ENCODE measurements around the gene CPA5.

CPA5 gene

DNA sequence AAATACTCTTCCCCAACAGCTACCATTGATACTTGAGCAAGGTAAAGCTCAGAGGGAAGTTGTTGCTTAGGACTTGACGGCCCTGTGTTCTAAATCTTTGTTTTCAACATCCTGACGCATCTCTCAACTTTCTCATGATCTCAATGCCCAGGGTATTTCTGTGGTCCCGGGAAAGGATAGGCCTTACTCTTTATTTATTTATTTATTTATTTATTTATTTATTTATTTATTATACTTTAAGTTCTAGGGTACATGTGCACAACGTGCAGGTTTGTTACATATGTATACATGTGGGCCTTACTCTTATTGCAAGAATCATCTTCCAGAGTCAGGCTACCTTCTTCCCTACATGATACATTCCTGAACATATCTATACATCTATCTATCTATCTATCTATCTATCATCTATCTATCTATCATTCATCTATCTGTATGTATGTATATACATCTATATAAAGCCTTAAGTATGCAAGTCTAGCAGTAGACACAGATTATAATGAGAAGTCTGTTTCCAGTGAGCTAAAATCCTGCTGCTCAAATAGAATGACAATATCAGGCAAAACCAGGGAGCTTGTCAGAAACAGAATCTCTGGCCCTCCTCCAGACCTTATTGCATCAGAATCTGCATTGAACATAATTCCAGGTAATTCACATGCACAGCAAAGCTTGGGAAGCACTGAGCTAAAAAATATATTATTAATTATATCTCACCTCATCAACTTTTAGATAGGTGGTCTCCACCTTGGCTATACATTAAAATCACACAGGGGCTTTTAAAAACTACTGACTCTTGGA, 12.2 kb upstream of the CPA5 start:
- no peak for DNase-seq

DNA sequence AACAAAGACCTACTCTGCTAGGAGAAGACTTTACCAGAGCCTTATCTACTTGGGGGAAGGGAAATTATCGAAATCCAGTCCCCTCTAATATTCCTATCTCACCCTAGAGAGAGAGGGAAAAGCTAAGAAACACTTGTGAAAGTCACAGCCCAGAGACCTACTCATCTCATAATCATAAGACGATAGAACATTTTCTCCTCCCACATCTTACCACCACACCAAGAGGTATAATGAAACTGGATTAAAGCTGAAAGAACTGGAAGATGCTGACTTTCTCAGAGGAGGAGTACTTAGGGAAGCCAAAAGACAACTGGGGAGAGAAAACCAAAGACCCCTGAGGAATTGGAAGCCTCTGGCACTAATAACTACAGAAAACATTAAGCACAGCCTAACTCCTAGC, 10.8 kb upstream of the CPA5 start:
- no peak for DNase-seq

DNA sequence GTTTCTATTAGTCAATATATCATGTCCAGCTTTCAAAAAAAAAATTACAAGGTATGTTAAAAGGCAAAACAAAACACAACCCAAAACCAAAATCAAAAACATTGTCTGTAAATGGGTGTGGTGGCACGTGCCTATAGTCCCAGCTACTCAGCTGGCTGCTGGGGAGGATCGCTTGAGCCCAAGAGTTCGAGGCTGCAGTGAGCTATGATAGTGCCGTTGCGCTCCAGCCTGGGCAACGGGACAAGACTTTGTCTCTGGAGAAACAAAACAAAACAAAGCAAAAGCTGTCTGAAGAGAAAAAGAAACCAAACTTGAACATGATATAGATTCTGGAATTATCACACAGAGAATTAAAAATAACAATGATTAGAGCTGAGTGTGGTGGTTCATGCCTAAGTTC, 10.3 kb upstream of the CPA5 start:
- peak; percentile 22 for DNase-seq

DNA sequence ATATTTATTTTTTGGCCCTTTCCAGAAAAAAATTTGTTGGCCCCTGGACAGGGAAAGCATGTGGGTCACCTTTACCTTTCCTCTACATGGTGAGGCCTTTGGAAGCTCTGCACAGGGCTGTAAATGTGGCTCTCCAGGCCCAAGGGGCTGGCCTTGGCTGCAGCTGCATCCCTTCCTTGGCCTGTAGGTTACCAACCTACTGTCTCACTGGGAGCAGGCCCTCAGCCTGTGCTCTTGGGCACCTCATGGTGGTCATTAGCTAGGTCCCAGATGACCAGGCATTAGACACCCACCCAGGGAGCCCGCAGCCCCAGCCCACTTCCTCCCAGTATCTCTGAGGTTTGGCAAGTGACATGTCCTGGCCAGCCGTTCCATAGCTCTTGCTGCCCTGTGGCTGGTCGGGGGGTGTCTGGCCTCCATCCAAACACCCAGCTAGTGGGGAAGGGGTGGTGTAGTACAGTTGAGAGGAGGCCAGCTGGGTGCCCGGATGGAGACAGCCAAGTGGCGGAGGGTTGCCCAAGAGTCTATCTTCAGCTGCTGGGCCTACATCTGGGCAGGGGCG, 7.1 kb upstream of the CPA5 start:
- no peak for DNase-seq

DNA sequence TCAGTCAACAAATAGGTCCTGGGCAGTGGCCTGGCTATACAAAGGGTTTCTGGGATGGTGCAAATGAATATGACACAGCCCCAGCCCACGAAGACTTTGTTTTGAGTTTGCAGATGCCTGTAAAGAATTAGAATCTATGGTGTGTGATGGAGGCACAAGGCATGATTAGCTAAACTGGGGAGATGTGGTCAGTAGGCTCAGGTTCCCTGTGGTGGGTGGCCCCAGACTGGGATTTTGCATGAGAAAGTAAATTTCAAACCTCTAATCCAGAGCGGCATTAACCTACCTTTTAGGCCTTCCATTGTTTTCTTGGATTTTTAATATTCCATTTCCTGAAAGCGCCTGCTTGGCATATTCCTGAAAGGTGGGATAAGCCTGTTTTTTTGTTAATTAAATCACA, 6.4 kb upstream of the CPA5 start:
- no peak for DNase-seq

DNA sequence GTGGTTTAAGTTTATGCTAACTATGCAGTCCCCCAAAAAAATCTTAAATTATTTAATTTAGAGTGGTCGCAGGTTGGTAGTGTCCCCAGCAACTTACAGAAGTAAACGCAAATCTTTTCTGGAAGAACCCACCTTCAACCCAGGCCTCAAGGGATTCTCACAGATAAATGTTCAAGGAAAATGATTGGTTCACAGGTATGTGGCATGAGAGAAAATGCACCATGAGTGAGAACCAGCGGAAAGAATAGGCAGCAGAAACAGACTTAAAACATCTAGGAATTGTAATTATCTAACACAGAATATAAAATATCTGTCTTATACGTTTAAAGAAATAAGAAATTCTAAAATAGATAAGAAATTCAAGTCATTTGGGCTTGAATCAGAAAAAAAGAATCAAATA, 2.7 kb upstream of the CPA5 start:
- no peak for DNase-seq

DNA sequence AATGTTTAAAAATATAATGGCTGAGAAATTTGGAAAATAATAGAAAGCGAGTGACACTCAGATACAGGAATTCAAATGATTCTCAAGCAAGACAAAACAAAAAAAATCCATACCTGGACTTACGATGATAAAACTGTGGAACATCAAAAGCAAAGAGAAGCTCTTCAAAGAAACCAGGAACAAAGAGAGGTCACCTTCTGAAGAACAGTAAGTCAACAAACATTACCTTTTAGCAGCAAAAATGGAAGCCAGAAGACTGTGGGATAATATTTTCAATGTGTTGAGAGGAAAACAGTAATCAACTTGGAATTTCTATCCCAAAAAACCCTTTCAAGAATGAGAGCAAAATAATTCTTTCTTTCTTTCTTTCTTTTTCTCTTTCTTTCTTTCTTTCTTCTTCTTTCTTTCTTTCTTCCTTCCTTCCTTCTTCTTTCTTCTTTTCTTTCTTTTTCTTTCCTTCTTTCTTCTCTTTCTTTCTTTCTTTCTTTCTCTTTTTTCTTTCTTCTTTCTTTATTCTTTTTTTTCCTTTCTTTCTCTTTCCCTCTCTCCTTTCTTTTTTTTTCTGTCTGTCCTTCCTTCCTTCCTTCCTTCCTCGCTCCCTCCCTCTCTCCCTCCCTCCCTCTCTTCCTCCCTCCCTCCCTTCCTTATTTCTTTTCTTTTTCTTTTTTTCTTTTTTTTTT, 1.8 kb upstream of the CPA5 start:
- no peak for DNase-seq

DNA sequence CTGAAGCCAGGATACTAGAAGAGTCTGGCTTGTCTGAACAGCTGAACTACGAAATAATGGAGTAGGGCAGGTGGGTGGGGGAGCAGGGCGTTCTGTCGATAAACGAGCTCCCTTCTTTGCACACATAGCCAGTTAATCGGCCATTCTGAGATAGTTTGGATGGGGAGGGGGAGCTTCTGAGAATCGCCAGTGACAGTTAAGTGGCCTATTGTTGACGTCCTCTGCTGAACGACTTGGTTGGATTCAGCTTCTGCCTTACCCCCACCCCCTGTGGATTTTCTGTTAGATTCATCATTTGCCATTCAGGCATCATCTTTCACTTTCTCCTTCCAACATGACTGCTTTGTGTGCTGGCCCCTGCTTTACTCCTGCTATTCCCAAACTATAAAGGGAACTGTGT, 520 bp downstream of the CPA5 start:
- no peak for DNase-seq

DNA sequence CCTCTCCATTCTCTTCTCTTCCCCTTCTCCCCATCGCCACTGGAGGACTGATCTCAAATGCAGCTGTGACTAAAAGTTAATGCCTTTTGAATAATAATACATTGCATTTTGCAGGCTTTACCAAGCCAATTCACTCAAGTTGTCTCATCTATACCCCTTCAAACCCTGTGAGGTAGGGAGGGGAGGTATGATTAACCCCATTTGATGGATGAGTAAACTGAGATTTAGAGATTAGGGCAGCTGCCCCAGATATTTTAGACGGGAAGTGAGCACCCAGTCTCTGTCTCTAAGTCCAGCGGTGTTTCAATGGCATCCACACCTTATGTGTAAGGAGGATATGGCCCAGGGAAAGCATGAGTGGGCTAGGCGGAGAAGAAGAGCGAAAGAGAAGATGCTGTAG, 1.1 kb downstream of the CPA5 start:
- no peak for DNase-seq

DNA sequence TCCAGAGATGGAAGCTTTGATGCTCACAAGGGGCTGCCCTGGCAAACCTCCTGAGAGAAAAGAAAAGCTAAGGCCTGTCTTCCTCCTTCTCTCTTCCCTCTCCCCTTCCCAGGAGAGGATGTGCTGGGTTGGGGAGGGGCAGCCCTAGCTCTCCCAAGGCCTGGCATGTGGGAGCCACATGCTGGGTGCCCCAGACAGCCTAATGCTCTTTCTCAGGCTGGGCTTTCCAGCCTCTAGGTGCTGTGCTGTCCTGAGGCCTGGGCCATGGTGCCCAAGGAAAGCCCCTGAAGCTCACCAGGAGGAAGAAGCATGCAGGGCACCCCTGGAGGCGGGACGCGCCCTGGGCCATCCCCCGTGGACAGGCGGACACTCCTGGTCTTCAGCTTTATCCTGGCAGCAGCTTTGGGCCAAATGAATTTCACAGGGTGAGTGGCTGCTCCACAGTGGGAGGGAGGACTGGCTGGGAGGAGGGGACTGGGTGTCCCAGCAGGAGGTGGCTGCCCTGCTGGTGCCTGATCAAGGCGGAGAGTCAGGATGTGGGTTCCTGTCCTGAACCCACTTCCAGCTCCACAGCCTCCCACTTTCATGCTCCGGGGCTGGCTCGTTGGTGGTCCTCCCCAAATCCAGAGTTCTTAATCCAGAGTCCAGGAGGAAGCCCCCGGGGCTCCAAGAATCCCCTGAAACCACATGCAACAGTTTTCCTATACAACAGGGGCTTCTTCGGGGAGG, 1.7 kb downstream of the CPA5 start:
- DNase-seq = no peak

DNA sequence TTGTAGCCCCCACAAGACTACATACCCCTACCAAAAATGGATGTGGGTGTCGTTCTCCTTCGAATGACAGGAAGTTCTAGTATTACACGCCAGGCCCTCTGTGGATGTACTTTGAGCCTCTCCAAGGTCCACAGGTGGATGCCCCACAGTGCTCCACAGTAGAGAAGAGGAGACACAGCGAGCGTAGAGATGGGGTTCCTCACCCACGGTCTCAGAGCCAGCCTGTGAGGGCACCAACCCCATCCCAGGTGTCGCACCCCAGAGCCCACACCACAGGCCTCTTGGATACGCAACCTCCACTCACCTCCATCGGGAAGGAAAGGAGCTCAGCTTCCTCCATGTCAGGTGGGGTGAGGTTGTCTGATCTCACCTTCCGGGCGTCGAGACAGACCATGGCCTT, 2.3 kb downstream of the CPA5 start:
- no peak for DNase-seq

DNA sequence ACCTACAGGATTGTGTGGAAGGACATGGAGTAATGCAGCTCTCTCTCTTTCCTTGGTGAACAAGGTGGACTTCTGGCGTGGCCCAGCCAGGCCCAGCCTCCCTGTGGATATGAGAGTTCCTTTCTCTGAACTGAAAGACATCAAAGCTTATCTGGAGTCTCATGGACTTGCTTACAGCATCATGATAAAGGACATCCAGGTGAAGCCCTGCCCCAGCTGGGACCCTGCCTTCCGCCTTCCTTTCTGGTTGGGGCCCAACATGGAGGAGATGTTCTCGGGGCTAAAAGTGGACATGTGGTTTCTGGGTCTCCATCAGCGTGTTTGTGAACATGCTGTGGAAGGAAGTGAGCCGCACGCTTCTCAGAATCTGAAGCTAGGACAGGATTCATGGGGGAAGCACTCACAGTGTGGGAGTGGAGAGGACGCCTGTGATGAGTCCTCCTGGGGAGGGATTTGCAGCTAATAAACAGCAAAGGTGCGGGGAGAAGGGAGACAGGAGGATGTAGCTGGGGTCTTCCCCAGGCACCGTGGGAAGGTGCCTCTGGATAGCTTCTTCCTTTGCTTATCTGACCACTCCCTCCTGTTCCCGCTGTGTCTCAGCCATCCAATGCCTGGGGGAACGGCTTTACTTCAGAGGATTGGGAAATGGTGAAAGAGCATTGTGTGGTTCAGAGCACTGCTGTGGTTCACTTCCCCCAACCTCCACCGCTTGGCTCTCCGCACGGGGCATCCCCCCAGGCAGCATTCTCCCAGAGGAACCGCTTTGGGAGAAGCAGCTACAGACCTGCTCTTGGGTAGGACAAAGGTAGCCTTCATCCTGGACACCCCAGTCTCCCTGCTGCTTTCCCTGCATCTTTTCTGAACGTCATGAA, 5.5 kb downstream of the CPA5 start:
- peak; percentile 40 for DNase-seq

DNA sequence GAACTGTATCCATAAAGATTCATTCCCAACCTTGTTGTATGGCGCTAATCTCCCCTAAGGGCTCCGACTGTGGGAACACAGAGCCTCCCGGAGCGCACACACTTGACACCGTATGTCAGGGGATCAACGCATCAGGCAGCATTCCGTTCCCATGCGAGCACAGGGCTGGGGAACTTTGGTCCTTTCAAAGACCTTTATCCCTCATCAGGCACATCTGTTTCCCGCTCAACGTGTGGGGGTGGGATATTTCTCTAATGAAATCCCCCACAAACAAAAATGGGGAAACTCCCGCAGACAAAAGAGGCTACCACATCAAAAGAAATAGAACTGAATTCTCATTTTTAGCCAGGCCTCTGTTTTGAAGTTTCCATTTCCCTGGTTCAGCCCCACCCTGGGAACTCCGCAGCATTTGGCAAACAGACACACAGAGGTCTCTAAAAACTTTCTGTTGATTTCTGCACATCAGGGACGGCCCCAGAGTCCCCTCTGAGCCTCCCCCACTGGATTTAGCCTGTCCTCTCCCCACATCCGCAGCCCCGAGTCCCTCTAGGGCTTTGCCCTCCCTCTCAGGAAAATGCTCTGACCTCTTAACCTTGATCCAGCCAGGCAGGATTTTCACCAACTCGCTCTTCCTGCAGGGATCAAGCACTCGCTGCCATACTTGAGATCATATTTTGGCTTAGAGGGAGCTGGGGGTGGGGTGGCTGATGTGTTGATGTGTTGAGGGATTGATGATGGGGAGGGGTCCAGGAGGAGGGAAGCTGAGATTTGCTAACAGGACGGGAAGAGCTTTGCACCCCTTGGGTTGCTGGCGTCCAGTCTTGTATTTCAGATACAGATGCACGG, 6.6 kb downstream of the CPA5 start:
- no peak for DNase-seq

DNA sequence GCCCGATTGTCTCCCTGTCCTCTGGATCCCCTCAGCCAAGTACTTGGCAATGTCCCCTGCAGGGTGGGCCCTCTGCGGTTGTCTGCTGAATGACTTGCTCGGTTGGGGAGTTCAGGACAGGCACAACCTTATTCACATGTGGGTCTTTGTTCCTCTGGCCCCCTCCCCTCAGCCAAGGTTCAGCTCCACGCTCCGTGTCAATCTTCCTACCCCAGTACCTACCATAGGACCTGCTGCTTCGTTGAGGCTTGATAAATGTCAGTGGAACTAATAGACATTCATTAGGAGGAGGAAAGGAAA, 7.1 kb downstream of the CPA5 start:
- no peak for DNase-seq

DNA sequence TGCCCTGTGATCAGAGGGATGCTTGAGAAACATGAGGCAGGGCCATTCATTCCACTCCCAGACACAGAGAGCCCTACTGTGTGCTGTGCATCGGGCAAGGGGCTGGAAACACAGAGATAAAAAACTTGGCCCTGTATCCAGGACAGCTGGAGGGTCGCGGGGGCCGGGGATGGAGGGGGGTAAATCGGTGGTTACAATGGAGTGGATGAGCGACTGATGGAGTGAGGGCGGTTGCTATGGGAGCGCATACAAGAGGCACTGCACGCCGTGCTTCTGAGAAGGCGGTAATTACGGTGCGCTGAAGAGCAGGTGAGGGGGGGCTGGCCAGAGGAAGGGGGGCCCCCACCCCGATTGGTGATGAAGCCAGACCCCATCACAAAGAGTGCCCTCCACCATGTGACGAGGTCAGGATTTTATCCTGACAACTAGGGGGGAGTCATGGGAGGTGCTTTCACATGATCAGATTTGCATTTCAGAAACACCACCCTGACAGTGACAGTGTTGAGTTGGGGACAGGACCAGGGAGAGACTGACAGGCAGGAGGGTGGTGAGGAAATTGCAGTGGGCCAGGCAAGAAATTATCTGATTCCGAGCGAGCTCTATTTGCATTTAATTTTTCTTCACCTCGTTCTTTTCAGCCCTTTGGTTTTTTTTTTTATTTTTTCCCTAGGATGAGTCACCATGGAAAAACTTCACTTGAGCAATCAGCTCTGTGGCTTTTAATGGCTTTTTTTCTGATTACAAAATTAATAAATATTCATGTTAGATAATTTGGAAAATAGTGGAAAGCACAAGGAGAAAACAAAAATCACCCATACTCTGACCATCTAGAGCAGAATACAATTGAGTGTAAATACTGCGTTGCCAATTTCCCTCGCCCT, 7.8 kb downstream of the CPA5 start:
- peak; percentile 69 for DNase-seq

DNA sequence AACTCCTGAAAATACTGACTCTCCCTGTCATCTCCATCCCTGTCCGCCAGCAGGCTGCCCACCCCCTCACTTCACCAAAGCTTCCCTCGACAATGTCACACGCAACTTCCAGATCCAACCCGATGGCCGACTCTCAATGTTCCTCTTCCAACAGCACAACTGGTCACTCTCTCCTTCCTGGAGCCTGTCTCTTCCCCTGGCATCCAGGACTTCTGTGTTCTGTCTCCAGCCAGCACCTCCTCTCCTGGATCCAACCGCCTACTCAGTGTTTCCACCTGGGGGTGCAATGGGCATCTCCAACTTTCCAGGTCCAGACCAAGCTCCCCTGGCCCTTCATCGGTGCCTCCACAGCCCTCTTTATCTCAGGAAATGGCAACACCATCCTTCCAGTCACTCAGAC, 8.6 kb downstream of the CPA5 start:
- no peak for DNase-seq

DNA sequence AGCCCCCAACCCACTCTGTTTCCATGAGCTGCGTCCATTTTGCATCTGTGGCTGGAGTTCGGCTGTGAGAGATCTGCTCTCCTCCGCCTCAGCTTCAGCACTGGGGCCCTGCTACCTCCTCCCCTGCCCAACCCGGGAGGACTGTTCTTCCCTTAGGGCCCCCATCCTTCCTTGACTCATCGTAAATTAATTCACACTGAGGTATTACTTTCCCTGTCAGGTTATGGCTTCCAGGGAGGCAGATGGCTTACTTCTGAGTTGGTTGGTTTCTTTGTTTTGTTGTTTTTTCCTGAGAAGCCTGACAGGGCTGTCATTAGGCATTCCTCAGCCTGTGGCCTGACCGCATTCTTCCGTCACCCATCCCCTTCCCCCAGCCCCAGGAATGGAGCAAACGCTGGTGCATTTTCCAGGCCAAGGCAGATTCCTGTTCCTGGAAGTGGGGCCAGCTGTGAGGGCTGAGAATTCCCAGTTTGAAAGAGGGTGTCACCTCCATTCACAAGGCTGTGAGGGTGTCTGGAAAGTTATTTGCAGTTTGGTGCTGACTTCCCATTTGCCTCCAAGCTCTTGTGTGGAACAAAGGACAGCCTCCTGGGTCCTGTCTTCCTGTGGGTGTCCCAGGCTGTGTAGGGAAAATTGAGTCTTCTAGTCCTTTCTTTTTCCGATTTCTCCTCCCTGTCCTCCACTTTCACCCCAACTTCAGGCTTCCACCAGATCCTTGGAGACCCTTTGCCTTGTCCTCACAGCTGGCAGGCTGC, 11.7 kb downstream of the CPA5 start:
- DNase-seq = peak; percentile 100

DNA sequence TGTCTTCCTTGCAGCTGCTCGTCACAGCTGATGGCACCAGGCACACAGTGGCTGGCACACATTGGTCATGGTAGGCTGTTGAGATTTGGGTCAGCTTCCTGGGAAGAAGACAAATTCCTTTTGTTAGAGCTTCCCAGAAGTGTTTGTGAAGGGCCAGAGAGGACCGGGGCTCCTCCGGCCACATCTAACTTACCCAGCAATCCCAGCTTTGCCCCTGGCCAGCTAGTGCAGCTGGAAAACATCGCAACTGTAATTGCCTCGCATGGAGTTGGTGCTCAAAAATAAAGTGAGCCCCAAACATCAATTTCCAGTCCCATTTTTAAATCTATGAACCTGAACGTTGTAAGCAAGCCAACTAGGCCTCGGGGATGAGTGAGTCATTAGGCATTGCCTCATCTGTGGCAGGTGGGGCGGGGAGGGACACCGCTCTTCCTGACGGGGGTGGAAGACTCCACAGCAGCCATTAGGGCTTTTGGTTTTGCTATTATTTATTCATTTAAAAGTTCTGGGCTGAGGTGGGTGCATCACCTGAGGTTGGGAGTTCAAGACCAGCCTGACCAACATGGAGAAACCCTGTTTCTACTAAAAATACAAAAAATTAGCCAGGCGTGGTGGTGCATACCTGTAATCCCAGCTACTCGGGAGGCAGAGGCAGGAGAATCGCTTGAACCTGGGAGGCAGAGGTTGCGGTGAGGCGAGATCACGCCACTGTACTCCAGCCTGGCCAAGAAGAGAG, 12.4 kb downstream of the CPA5 start:
- peak; percentile 59 for DNase-seq

DNA sequence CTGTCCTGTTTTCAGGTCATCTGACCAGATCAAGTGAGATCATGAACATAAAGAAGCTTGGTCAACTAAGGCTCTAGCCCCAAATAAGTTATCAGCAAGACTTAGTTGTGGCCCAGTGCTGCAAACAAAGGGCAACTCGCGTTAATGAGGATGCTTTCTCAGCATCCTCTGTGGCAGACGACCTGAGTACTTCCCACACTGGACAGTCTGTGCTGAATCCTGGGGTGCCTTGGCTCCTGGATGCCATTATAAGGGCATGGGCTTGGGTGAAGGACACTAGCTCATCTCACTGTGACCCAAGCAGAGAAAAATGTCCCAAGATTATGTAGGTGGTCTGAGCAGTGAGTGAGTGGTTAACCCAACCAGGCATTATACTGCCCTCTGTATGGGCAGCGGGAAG, 13.9 kb downstream of the CPA5 start:
- no peak for DNase-seq

Measured in fibroblast of skin of back (primary cell).